Cardiac fibroblast (primary cell): ENCODE measurements around the gene SLC44A3.

Source experiments
- DNase-seq, 2 donors: peaks; one replicate each; pipeline versions ENCODE4 v3.0.0 to v3.0.0-alpha.2; 2010; ENCODE audit warnings: low read depth in 2 of 2
- H3K4me3 ChIP-seq, 2 donors: replicated peaks in 1 of 2; 1 replicate in 1 of 2; 2 replicates in 1 of 2; pipeline ENCODE4 v1.5.1; 2011; ENCODE audit warnings: low read depth in 2 of 2, low read length in 2 of 2, mild to moderate bottlenecking in 2 of 2, moderate library complexity in 1 of 2
- CTCF ChIP-seq: IDR thresholded peaks from one replicate; pipeline ENCODE4 v1.5.1; 2011; ENCODE audit warnings: low read depth, mild to moderate bottlenecking, low read length, inconsistent platforms

The SLC44A3 gene

GRCh38 chr1:94912263-94913184 is 92.4 kb downstream of the SLC44A3 start:
- no peak for DNase-seq
- no peak for TF ChIP-seq CTCF
- H3K4me3 ChIP-seq: no peak overlapping the region

GRCh38 chr1:94917251-94917650 is 97.1 kb downstream of the SLC44A3 start:
- TF ChIP-seq CTCF: no peak
- no peak overlapping the region for H3K4me3 ChIP-seq
- DNase-seq: no peak

DNA sequence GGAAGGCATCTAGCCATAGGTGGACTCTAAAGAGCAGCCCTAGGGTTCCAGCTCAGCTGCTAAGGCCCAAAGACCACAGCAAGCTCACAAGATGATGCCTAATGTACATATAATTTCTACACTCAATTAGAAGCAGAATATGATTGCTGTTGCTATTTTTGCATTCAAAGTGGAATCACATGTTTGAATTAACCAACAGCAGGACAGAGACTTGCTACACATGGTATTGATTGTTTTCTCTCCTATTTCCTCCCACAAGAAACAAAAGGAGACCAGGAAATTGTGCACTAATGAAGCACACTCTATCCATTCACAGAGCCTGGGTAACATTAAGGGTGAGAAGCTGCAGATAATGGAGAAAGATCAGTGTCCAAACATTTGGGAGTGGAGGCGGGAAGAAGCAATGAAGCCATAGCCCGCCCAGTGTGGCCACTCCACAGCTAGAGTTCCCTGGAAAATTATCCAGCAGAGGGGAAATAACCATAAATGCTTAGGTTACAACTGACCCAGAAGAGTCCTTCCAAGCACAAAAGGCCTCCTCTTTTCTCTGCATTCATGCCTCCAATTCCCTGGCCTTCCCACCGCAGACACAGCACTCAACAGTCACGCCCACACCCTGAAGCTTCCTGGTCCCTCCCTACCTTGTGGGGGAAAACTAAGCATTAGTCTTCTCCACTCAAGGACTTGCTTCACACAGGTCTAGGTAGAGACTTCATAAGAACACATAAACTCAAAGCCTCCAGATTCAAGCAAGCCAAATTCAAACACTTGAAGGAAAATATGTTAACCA is 99.3 kb downstream of the SLC44A3 start:
- H3K4me3 ChIP-seq: no peak overlapping the region
- no peak for TF ChIP-seq CTCF
- no peak for DNase-seq

DNA sequence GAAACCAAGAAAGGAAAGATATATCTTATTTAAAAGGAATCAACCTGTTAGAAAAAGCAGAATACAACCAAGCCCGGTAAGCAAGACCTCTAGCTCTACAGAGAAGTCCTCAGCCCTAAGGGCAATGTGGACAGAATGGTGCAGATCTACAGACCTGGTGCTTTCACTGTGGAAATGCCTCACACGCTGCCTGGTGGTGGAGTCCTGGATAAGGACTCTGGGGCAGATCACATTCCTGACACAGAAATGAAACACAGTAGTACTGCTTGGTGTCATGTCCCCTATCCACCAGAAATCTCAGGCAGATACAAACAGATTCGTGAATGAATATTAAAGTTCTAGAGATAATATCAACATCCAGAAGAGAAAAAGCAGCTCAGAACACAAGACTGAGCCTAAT is 99.9 kb downstream of the SLC44A3 start:
- DNase-seq: no peak
- TF ChIP-seq CTCF: no peak
- H3K4me3 ChIP-seq: no peak overlapping the region

GRCh38 chr1:94921977-94922376 is 101.8 kb downstream of the SLC44A3 start:
- no peak for TF ChIP-seq CTCF
- no peak for DNase-seq
- H3K4me3 ChIP-seq: no peak overlapping the region

DNA sequence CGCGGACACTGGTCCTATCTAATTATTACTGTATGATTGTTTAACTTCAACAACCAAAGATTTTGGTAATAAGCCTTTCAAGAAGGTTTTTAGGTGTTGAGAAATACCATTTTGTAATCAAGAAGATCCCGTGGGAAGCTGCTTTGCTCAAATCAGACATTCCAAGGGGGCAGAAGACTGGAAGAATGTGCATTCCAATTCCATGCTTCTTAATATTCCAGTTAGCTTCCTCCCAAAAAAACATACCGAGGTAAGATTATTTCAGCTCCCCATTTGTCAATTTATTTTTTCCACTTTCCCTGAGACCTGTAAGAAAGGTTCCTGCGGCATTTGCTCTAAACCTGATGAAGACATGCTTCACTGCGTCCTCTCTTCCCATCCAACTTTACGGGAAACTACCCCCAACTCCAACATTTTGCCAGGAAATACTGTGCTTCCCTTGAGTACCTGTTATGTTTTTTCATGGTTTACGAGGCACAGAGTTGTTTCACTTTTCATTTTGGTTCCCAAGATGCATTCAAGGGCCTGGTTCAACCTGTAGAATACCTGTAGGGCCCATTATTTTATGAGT is 102.7 kb downstream of the SLC44A3 start:
- no peak for TF ChIP-seq CTCF
- peak overlapping the region; percentile 8 to 26 for H3K4me3 ChIP-seq
- peak; percentile 69 to 84 for DNase-seq
